ENCODE measurements around the gene ACSL1.

DNA sequence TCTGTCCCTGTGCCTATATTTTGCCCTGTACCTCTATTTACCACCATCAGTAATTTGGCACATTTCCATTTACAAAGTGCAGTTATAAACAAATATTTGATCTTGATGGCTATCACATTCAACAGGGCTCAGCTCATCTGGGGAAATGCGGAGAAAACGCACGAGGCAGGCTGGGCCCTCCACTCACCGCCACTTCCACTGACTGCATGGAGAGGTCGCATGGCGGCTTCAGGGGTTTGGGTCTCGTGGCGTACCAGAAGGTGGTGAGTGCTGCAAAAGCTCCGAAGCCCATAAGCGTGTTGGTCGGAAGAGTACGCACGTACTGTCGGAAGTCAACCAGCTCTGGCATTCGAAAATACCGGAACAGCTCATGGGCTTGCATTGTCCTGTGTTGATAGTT, 22.6 kb downstream of the ACSL1 start:
- TF ChIP-seq CTCF (IDR thresholded peaks at IDR 0.05), result no peak
- TF ChIP-seq POLR2A (IDR thresholded peaks at IDR 0.05), result no peak
- no peak for TF ChIP-seq POLR2AphosphoS5 (IDR thresholded peaks at IDR 0.05)
- TF ChIP-seq EP300 (IDR thresholded peaks at IDR 0.05), result no peak

Measured in stomach (tissue), 4 donors.